Activated T-cell treated with anti-CD3 and anti-CD28 coated beads for 24 hours (primary cell): ENCODE results near the gene DYNC1LI2.

Experiments
- DNase-seq: peaks from one replicate; pipeline ENCODE4 v3.0.0-alpha.2; 2020; ENCODE audit warnings: low read depth

DYNC1LI2 gene

DNA sequence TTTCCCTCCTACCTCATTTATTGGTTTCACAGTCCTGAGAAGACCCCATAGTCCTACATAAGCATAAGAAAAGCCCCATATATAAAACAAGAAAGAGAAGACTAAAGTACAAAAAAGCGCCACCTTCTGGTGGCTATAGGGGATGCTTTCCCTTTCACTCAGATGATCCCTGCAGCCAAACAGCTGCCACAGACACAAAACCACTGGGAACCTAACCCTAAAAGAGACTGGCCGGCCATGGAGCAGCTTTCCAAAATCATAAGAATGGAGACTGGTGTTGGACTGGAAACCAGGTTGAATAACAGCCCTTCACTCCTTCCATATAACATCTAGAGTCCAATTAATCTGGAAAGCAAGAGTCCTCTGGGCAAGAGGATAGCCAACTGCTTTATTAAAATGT, 11.4 kb downstream of the DYNC1LI2 start:
- peak; percentile 11 for DNase-seq

DNA sequence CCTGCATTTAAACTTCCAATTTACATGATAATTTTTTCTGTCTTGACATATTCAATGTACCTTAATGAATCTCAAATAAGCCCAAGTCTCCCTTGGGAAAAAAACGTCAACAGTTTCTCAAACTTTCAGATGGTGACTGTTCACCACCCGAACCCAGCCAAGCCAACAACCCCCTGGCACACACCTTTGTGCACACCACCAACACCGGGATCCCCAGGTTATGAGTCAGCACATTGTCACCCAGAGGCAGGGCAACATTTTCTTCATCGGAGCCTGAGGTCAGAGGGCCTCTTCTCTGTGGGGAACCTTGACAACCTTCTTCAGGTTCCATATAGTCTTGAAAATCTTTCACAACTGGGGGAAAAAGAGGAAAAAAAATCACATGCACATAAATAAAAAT, 15.5 kb downstream of the DYNC1LI2 start:
- no peak for DNase-seq

DNA sequence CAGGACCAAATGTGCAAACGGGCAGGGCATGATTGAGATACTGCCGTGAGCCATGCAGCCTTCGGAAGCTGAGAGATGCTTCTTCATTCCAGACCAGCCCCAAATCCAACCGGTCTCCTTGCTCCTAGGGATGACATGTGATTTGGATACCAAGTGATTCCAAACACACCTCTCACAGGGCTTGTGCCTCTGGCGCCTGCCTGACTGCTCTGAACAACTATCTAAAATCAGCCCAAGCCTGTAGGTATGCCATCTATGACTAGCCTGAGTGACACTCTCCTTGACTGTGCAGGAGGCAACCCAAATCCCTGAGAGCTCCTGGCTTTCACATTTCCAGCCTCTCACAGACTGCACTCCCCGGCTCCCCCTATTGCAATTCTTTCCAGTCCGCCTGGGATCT, 20.3 kb downstream of the DYNC1LI2 start:
- DNase-seq = no peak

DNA sequence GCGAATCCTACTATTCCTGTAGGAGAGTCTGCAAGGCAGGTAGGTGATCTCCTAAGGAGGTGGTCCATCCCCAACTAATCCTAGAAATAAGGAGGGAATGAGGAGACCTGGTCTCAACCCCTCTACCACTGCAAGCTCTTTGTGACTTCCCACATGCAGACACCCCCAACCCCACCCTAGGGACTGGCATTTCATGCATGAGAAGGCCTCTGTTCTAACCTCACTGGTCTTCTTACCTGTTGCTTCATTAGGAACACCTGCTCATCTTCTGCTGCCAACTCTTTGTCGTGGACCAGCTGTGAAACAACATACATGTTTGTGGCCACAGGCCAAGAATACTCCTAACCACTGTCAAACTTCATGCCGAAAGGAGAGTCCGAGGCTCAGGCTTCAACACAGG, 22.6 kb downstream of the DYNC1LI2 start:
- no peak for DNase-seq

DNA sequence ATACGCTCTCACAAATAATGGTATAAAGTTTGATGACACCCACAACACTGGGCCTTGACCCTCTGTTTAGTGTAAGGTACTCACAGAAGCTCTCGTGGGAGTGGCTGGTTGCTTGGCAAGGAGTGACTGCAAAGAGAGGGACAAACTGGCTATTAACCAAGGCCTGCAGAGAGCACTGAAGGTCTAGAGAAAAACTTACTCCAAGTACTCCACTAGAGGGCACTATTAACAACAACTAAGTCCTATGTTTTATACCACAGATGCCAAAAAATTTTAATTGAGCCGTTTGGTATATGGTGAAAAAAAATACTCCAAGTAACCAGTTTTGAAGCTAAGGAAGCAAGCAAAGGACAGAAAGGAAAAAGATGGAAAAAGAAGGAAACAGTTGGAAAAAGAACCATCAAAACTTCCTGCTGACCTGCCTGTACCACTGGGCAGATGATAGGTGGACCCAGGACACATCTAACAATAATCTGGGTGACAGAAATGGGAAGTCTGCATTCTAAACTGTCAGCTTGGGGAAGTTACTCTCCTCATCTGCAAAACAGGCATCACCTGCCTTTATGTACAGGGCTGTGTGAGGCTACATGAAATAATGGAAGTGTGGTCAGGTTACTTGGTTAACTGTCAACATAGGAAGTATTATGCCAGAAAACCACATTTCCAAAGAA, 23.2 kb downstream of the DYNC1LI2 start:
- no peak for DNase-seq

DNA sequence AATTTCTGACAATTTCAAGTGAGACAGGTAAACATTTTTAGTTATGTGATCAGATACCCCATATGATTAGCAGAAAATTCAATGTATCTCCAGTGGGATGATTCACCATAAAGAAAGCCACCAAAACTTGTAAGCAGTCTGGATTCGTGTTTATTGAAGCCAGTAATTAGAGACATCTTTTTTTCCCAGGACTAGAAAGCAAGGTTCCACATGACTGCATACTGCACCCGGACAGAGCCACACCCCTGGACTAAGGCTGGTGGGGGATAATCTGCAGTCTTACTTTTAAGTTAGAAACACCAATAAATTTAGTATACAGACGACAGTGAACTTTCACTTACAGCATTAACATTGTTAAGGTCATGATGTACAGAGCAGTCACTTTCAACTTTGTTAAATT, 30.6 kb downstream of the DYNC1LI2 start:
- DNase-seq = no peak

DNA sequence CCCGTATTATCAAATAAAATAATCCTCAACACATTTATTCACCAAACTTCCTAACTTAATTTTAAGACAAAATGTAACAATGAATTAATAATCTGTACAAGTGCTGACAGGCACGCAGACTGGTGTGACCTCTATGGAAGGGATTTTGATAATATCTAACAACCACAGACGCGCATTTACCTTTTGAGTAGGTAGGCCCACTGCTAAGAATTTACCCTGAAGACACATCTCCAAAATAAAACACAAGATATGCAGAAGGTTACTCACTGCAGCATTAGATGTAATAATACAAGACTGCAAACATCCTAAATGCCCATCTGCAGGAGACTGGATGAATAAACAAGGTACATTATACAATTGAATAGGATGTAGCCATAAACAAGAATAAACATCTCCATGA, 32.2 kb downstream of the DYNC1LI2 start:
- no peak for DNase-seq

DNA sequence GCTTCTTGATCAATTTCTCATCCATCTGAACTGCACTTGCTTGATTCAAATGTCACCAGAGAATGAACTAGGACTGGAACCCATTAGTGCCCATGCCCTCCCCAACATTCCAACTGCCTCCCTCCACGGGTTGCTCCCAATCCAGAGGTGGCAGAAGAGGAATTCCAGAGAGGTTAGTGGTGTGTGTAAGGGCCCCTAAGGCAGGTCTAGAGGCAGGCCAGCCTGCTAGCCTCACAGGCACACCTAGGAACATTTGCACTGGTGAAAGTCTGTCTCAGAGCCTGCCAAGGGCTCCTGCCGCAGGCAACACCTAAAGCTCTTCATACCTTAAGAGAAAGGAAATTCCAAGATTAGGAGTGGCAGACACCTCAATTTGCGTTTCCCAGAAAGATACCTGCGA, 33.6 kb downstream of the DYNC1LI2 start:
- DNase-seq = no peak

DNA sequence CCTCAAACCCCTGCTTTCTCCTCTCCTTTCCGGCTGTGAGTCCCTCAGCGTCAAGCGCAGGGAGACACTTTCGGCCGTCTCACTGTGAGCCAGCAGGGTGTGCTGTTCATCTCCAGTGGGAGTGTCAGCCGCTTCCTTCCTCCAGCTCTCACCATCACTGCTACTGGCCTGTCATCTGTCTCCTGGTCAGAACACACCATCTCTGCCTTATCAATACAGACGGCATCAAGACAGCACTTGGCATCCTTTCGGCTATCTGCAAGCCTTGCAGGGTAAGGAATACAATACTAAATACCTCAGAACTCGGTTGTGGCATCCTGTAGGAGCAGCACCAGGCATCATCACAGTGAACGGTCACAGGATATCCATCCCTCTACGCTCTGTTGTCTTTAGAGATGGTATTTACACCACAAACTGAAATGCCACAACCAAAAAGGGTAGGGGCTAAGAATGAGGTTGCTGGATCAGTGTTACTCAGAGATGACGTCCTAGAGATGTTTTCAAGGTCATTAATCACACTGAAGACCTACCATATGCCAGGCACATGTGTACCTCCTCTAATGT, 34.2 kb downstream of the DYNC1LI2 start:
- no peak for DNase-seq

DNA sequence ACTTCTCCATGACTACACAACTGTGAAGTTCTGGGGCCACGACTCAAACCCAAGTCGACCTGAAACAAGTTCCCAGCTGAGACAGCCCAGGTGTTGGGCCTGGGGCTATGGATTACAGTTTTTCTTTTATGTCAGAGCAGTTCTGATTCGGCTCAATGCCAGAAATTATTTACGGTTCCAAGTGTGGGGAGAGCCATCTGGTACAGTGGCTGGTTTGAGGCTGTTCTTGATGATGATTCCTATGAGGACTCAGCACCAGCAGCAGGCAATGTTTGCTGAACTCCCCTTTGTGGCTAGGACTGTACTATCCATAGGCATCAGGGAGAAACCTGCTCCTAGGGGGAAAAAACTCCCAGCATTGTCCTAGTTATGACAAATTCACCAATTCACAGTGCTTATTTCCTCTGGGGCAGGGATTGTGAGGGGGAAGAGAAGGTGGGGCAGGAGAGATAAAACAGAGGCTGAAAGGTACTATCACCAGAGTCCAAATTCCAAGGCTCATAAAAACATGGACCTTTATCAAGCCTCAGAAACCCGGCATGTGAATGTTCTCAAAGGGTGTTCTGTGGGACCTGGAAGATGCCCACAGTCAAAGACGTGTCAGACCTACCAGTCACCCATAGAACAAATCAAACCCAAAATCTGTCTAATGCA, 36.6 kb downstream of the DYNC1LI2 start:
- DNase-seq = no peak

DNA sequence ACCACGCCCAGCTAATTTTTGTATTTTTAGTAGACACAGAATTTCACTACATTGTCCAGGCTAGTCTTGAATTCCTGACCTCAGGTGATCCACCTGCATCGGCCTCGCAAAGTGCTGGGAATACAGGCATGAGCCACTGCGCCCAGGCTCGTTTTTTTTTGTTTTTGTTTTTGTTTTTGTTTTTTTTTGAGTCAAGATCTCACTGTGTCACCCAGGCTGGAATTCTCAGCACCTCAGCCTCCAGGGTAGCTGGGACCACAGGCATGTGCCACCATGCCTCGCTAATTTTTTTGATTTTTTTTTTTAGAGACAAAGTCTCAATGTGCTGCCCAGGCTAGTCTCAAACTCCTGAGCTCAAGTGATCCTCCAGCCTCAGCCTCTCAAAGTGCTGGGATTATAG, 37.3 kb downstream of the DYNC1LI2 start:
- DNase-seq = no peak

DNA sequence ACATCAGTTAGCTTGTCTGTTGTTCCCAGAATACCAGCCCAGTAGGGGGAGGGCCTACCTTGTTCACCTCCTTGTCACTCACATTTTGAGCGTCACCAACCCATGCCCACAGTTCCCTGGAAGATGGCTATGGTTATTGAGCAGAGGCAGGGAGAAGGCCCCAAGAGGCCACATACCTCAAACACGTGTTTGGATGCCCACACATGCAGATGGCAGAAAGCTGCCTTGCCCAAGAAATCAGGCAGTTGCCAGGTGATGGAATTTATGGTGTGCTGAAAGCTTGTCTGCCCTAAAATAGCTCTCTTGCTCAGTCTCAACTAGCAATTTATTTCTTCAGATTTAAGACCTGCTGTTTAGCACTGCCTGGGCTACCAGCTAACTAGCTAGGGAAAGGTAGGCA, 38.3 kb downstream of the DYNC1LI2 start:
- no peak for DNase-seq

DNA sequence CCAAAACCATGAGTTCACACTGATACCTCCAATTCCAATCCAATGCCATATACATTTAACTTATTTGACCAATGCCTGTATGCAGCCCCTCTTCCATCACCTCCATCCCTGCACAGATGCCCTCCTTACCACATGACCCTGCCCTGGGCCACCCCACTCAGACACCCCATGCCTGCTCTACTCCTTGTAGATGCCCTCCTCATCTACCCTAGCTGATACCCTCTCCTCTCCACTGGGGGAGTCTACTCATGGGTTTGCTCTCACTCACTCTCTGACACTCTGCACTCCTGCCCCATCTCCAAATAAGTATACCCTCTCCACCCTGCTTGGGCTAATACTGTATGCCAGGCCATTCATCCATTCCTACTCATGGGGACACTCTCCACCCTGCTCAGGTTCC, 38.9 kb downstream of the DYNC1LI2 start:
- no peak for DNase-seq

DNA sequence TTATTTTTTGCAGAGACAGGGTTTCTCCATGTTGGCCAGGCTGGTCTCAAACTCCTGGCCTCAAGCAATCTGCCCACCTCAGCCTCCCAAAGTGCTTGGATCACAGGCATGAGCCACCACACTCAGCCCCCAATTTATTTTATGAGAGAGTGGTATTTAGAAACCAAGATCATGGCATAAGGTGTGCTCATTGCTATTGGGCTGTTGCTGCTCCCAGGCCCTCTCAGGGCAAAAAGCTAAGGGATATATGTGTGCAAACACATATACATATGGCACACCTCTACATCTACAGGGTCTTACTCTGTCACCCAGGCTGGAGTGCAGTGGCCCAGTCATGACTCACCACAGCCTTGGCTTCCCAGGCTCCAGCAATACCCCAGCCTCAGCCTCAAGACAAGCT, 39.8 kb downstream of the DYNC1LI2 start:
- DNase-seq = no peak

DNA sequence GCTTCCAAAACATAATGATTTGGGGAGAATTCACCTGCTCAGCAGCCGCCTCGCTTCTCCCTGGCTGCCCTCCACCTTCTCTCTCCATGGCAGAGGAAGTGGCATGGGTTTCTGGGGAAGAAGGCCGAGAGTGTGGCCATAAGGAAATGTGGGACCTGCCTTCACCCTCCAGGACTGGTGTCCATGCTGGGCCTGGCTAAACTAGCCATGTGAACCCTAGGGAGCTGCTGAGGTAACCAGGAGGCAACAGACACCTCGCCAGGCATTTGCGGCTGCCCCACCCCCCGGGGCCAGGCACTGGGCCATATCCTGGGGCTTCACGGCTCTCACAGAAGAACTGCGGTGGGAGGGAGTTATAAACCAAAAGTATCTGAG, 44.9 kb downstream of the DYNC1LI2 start:
- DNase-seq = no peak

DNA sequence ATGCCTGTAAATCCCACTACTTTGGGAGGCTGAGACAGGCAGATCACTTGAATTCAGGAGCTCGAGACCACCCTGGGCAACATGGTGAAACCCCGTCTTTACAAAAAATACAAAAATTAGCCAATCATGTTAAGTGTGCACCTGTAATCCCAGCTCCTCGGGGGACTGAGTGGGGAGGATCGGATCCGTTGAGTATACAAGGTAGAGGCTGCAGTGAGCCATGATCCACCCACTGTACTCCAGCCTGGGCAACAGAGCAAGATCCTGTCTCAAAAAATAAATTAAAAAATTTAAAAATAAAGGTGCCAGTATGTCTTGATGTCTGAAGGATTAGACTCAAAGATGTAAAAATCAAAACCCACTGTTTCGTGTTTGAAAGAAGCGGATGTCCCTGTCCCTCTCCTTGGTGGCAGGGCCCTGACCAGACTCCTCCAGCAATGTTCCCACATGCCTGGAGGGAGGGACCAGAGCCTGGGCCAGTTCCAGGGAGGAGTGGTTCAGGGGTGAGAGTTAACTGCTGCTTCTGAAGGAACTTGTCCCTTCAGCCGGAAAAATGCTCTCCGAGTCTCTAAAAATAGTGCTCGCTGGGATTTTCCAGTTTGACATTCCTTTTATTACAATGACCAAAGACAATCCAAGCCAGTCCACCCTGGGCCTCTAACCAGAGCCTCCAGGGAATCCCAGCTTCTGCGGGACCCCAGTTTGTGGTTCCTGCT, 45.5 kb downstream of the DYNC1LI2 start:
- no peak for DNase-seq

DNA sequence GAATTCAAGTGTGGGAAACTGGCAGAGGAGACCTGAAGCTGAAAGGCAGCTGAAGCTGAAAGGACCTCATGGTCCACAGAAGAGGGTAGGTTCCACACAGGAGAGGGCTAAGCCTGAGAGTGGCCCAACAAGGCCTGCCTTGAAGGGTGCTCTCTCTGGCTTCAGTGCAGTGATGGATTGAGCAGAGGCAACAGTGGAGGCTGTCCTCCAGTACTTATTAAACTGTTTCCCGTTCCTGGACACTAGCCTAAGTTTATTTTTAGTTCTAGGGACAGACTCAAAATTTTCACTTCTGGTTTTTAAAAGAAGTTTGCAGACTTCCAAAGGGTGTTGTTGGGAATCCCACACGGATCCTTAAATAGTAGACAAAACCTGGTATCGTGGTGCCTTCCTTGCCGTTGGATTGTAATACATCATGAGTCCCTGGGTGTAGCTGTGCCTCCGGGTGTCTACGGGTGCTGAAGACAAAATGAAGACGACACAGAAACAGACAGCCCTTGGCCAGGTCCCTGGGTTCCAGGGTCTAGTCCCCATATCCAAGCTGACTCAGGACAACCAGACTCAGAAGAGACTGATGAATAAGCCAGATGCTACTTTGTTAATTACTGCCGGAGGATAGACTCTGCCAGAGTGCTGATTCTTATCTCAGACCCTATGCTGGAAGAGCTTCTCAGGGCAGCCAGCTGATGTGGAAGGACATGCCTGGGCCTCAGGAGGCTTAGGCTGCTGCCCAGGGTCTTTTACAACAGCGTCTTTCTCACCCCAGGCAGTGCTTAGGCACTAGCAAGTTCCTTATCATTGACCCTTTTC, 47.8 kb downstream of the DYNC1LI2 start:
- no peak for DNase-seq

DNA sequence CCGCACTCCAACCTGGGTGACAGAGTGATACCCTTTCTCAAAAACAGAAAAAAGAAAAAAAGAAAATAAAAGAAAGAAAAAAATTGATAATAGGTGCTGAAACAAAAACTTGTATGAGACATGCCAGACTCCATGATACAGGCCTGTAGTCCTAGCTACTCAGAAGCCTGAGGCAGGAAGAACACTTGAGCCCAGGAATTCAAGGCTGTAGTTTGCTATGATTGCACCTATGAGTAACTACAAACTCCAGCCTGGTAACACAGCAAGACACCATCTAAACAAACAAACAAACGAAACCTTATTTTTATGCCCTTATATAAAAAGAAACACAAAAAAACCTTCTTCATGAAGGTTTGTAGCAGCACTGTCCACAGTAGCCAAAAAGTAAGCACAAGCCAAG, 49.9 kb downstream of the DYNC1LI2 start:
- no peak for DNase-seq

DNA sequence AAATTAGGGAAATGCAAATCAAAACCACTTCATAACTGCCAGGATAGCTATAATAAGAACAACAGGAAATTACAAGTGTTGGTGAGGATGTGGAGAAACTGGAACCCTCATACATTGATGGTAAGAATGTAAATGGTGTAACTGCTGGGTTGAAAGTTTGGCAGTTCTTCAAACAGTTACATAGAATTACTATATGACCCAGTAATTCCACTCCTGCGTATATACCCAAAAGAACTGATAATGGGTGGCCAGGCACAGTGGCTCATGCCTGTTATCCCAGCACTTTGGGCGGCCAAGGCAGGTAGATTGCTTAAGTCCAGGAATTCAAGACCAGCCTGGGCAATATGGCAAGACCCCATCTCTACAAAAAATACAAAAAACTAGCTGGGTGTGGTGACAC, 50.4 kb downstream of the DYNC1LI2 start:
- no peak for DNase-seq

DNA sequence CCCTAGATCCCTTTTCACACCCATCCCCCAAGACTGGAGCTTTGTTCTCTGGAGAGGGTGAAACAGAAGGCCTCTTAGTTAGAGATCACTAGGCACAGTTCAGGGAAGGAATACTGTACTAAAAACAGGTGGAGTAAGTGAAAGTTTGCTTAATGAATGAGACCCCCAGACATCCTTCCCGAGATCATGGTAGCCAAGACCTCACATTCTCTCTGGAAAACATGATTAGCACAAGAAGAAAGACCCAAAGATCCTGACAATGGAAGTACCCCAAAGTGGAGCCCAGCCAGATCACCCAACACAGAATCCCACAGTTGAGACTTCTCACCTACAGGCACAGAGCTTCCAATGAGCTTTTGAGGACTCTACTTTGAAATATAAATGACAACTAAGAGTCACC, 51.5 kb downstream of the DYNC1LI2 start:
- DNase-seq = no peak

DNA sequence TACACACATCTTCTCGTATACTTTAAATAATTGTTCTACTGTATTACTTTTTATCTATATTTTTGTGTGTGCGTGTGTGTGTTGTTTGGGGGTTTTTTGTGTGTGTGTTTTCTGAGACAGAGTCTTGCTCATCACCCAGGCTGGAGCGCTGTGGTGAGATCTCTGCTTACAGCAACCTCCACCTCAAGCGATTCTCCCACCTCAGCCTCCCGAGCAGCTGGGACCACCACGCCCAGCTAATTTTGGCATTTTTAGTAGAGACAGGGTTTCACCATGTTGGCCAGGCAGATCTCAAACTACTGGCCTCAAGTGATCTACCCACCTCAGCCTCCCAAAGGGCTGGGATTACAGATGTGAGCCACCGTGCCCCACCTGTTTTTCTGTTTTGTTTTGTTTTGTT, 53.4 kb downstream of the DYNC1LI2 start:
- no peak for DNase-seq
